ENCODE data around the gene TMEM208.

DNA sequence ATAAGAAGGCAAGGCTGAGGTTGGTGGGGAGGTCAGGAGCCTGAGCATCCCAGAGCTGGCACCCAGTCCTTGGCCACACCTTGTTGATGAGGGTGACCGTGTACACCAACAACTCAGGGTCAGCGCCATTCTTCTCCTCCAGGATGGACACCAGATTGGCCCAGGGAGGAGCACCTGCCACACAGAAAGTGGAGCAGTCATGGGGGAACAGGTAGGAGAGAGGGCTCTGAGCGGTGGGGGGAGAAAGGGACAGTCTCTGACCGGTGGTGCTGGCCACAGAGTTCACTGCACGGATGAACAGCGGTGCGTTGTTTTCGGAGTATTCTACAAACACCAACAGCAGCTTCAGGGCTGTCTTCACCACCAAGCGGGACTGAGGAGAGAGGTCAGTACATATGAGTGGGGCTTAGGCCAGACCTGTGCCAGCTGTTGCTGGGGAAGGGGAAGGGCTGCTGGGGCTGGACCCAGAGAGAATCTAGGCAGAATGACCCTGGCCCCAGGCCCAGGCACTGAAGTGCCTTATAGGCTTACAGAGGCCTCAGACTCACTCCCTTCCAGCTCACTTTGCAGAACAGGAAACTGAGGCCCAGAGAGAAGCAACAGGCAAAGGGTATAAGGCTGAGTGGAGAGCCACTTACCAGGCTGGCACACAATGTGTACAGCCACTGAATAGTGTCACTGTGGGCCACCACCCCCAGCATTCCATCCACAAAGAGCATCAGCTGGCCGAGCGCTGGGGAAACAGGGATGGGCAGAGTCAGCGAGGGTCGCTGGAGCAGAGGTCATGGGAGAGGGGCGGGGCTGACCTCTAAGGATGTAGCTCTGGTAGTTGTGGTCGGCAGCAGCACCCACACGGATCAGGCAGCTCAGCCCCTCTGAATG lies 10.7 kb downstream of the TMEM208 start:
- no peak for TF ChIP-seq POLR2AphosphoS5 (IDR thresholded peaks at IDR 0.05; ENCODE audit: low read depth, low read length)
- TF ChIP-seq TAF1 (IDR thresholded peaks at IDR 0.05; ENCODE audit: borderline replicate concordance, insufficient read depth, low read length) = no peak
- TF ChIP-seq SIN3A (IDR thresholded peaks at IDR 0.05; ENCODE audit: borderline replicate concordance, insufficient read depth, low read length) = no peak

Data from PFSK-1 (cell line).